ENCODE measurements around the gene ABCA7. TPM values are rescaled to one million over a fixed set of nuclear protein-coding genes. Genes with fewer than 3 reads are reported as not detected.

Gene ABCA7
- total RNA-seq, 1 experiment from 2014 or later: 91.4 TPM

GRCh38 chr19:1107661-1108261, 67.9 kb downstream of the ABCA7 start:
- Histone ChIP-seq H3K36me3 (ENCODE audit: control insufficient read depth in 1 of 2, insufficient read depth in 2 of 2, low read length in 2 of 2) (peaks cover 4 to 23% of the 10 kb centered on the region in 2 experiments; a peak in 3 of 4 replicates), H3K27ac (ENCODE audit: low read depth, low read length) (peak overlapping the region; percentile 87; the same call in 1 of the 2 replicates), H2AFZ (ENCODE audit: low read depth, low read length, poor library complexity, severe bottlenecking) (no peak overlapping the region), H3K79me2 (ENCODE audit: insufficient read depth, low read length) (peaks cover 24% of the 10 kb centered on the region), H3K4me2 (ENCODE audit: low read length) (no peak overlapping the region), H3K27me3 (ENCODE audit: insufficient read depth, low read length) (no peaks in the 10 kb centered on the region), H4K20me1 (ENCODE audit: insufficient read depth) (no peaks in the 10 kb centered on the region), H3K4me3 (replicated peaks in 1 of 2; ENCODE audit: low read depth in 1 of 2, low read length in 2 of 2) (no peak overlapping the region), H3K9me3 (ENCODE audit: control insufficient read depth in 1 of 2, insufficient read depth in 1 of 2, low read depth in 1 of 2, low read length in 2 of 2) (no peaks in the 10 kb centered on the region), H3K9ac (ENCODE audit: low read length) (peak overlapping the region; percentile 98; the same call in 1 of the 2 replicates), H3K4me1 (ENCODE audit: control insufficient read depth in 1 of 2, insufficient read depth in 2 of 2, low read length in 2 of 2) (peaks cover 12 to 47% of the 10 kb centered on the region in 2 experiments), H3K9me2 (ENCODE audit: insufficient read depth) (no peaks in the 10 kb centered on the region)
- POLR2A ChIA-PET: interaction anchor here (0.6 kb wide), 1 partner anchor 59 kb away, joined by 3 read pairs; no protein-coding TSS in a partner anchor
- ATAC-seq (no peak), DNase-seq (ENCODE audit: low read depth, low spot score) (no peak)
- intact Hi-C loops (cut with micrococcal nuclease): no loop called here
- RAD21 ChIA-PET (ENCODE audit: low non-redundant PET in 1 of 2, low total read pairs in 2 of 2, uncharacterized antibody in 2 of 2, unreplicated experiment in 2 of 2): no interaction called here
- no TSS peak for BruUV-seq (replicated peaks)
- CTCF ChIA-PET: no interaction called here
- TF ChIP-seq, protein P1, sequence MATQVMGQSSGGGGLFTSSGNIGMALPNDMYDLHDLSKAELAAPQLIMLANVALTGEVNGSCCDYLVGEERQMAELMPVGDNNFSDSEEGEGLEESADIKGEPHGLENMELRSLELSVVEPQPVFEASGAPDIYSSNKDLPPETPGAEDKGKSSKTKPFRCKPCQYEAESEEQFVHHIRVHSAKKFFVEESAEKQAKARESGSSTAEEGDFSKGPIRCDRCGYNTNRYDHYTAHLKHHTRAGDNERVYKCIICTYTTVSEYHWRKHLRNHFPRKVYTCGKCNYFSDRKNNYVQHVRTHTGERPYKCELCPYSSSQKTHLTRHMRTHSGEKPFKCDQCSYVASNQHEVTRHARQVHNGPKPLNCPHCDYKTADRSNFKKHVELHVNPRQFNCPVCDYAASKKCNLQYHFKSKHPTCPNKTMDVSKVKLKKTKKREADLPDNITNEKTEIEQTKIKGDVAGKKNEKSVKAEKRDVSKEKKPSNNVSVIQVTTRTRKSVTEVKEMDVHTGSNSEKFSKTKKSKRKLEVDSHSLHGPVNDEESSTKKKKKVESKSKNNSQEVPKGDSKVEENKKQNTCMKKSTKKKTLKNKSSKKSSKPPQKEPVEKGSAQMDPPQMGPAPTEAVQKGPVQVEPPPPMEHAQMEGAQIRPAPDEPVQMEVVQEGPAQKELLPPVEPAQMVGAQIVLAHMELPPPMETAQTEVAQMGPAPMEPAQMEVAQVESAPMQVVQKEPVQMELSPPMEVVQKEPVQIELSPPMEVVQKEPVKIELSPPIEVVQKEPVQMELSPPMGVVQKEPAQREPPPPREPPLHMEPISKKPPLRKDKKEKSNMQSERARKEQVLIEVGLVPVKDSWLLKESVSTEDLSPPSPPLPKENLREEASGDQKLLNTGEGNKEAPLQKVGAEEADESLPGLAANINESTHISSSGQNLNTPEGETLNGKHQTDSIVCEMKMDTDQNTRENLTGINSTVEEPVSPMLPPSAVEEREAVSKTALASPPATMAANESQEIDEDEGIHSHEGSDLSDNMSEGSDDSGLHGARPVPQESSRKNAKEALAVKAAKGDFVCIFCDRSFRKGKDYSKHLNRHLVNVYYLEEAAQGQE (IDR thresholded peaks at IDR 0.05; ENCODE audit: low read depth): no peak
- TF ChIP-seq POLR2AphosphoS5 (IDR thresholded peaks at IDR 0.05; ENCODE audit: low read depth, low read length): 0 out of 2 replicates have a peak, but pooled peaks have one; percentile 27

Measured in HCT116 (cell line).